Tibial artery (tissue), 4 donors: ENCODE measurements around the gene ZBTB7C.

ENCODE experiments used
- DNase-seq, 2 donors: peaks; one replicate each; pipeline ENCODE4 v3.0.0-alpha.2; 2019
- H3K27ac ChIP-seq, 2 donors: fragments of 200-600 bp; sonication (generic) in 1 of 2; 1 replicate in 1 of 2; 2 replicates in 1 of 2; pipeline ENCODE4 v1.5.1; 2018 to 2019; ENCODE audit warnings: mild to moderate bottlenecking in 1 of 2
- H3K27me3 ChIP-seq, 2 donors: fragments of 200-600 bp; sonication (generic) in 1 of 2; one replicate each; pipeline versions ENCODE4 v1.5.1 to v1.6.0; 2016 to 2019
- H3K36me3 ChIP-seq, 3 donors: fragments of 200-600 bp; sonication (generic) in 2 of 3; one replicate each; pipeline ENCODE4 v1.5.1; 2016 to 2019; ENCODE audit warnings: mild to moderate bottlenecking in 2 of 3
- H3K4me1 ChIP-seq, 4 donors: fragments of 200-600 bp; sonication (generic) in 2 of 4; 1 replicate in 3 of 4; 2 replicates in 1 of 4; pipeline ENCODE4 v1.5.1; 2016 to 2019
- H3K4me3 ChIP-seq, 2 donors: fragments of 200-600 bp; sonication (generic) in 1 of 2; 1 replicate in 1 of 2; 2 replicates in 1 of 2; pipeline ENCODE4 v1.5.1; 2018 to 2019; ENCODE audit warnings: mild to moderate bottlenecking in 2 of 2
- H3K9me3 ChIP-seq, 3 donors: fragments of 200-600 bp; sonication (generic) in 1 of 3; one replicate each; pipeline ENCODE4 v1.5.1; 2016 to 2019
- CTCF ChIP-seq, 2 experiments: fragments of 200-600 bp in 1 of 2; fragments of 450-650 bp in 1 of 2; IDR thresholded peaks; one replicate each; pipeline ENCODE4 v1.5.1; 2017 to 2019; ENCODE audit warnings: antibody characterized with exemption in 2 of 2, mild to moderate bottlenecking in 1 of 2, moderate library complexity in 1 of 2
- intact Hi-C: fragments of 100-400 bp; cut with DNase I; formaldehyde crosslinking; loops from one replicate; pipeline ENCODE4 v1.15.0; 2023; ENCODE audit warnings: low total_unique reads

The ZBTB7C gene

GRCh38 chr18:48265328-48265727, 143.9 kb downstream of the ZBTB7C start:
- H3K4me1 ChIP-seq = peaks cover 0 to 3% (median 0%) of the 10 kb centered on the region in 4 donors
- no peak for TF ChIP-seq CTCF (IDR thresholded peaks at IDR 0.05)
- no peak overlapping the region for H3K27ac ChIP-seq
- H3K27me3 ChIP-seq = no peaks in the 10 kb centered on the region
- no peak overlapping the region for H3K4me3 ChIP-seq
- no peak for DNase-seq
- H3K9me3 ChIP-seq = no peaks in the 10 kb centered on the region
- no peaks in the 10 kb centered on the region for H3K36me3 ChIP-seq
- intact Hi-C loops = no loop called here

- TF ChIP-seq CTCF (IDR thresholded peaks at IDR 0.05) = no peak
- no peak overlapping the region for H3K4me3 ChIP-seq
- peaks cover 0 to 3% (median 0%) of the 10 kb centered on the region in 4 donors for H3K4me1 ChIP-seq
- no peaks in the 10 kb centered on the region for H3K27me3 ChIP-seq
- no peak for DNase-seq
- H3K36me3 ChIP-seq = no peaks in the 10 kb centered on the region
- no peaks in the 10 kb centered on the region for H3K9me3 ChIP-seq
- intact Hi-C loops = no loop called here
- no peak overlapping the region for H3K27ac ChIP-seq
These were observed 145.0 kb downstream of the ZBTB7C start for GRCh38 chr18:48263914-48264902.

GRCh38 chr18:48263192-48263853, 145.9 kb downstream of the ZBTB7C start:
- Histone ChIP-seq H3K9me3 (no peaks in the 10 kb centered on the region), H3K4me1 (peaks cover 0 to 3% (median 0%) of the 10 kb centered on the region in 4 donors), H3K27me3 (no peaks in the 10 kb centered on the region), H3K4me3 (no peak overlapping the region), H3K36me3 (no peaks in the 10 kb centered on the region), H3K27ac (no peak overlapping the region)
- no peak for DNase-seq
- TF ChIP-seq CTCF (IDR thresholded peaks at IDR 0.05) = no peak
- intact Hi-C loops = no loop called here

GRCh38 chr18:48260237-48260636, 148.9 kb downstream of the ZBTB7C start:
- no peak for DNase-seq
- Histone ChIP-seq H3K27me3 (no peaks in the 10 kb centered on the region), H3K36me3 (no peaks in the 10 kb centered on the region), H3K4me1 (peaks cover 0 to 3% (median 0%) of the 10 kb centered on the region in 4 donors), H3K27ac (no peak overlapping the region), H3K4me3 (no peak overlapping the region), H3K9me3 (peaks cover 0 to 4% (median 0%) of the 10 kb centered on the region in 3 donors)
- intact Hi-C loops = no loop called here
- TF ChIP-seq CTCF (IDR thresholded peaks at IDR 0.05) = no peak

- intact Hi-C loops = no loop called here
- TF ChIP-seq CTCF (IDR thresholded peaks at IDR 0.05) = no peak
- H3K36me3 ChIP-seq = no peaks in the 10 kb centered on the region
- H3K27ac ChIP-seq = no peak overlapping the region
- peaks cover 0 to 3% (median 0%) of the 10 kb centered on the region in 4 donors for H3K4me1 ChIP-seq
- H3K9me3 ChIP-seq = peaks cover 0 to 4% (median 0%) of the 10 kb centered on the region in 3 donors
- H3K4me3 ChIP-seq = no peak overlapping the region
- H3K27me3 ChIP-seq = no peaks in the 10 kb centered on the region
- no peak for DNase-seq
These were observed 152.3 kb downstream of the ZBTB7C start for GRCh38 chr18:48256848-48257247.
